Thyroid gland (tissue), 4 donors: Measurements from ENCODE around the gene ZNF462. TPM values are rescaled to one million over a fixed set of nuclear protein-coding genes. Genes with fewer than 3 reads are reported as not detected.

Experiments
- DNase-seq, 2 donors: peaks; one replicate each; pipeline ENCODE4 v3.0.0-alpha.2; 2019
- H3K27ac ChIP-seq, 3 donors: fragments of 200-600 bp; sonication (generic); 1 replicate in 2 of 3; 2 replicates in 1 of 3; pipeline ENCODE4 v1.5.1; 2016 to 2019; ENCODE audit warnings: mild to moderate bottlenecking in 1 of 3, moderate library complexity in 1 of 3
- H3K27me3 ChIP-seq: fragments of 200-600 bp; sonication (generic); one replicate; pipeline ENCODE4 v1.5.1; 2019
- H3K36me3 ChIP-seq, 2 donors: fragments of 200-600 bp; sonication (generic); one replicate each; pipeline ENCODE4 v1.5.1; 2016 to 2019
- H3K4me1 ChIP-seq, 2 donors: fragments of 200-600 bp; sonication (generic); one replicate each; pipeline ENCODE4 v1.5.1; 2017 to 2019
- H3K4me3 ChIP-seq, 3 donors: fragments of 200-600 bp; sonication (generic); replicated peaks in 1 of 3; 1 replicate in 2 of 3; 2 replicates in 1 of 3; pipeline ENCODE4 v1.5.1; 2016; ENCODE audit warnings: mild to moderate bottlenecking in 1 of 3
- H3K9me3 ChIP-seq: fragments of 200-600 bp; sonication (generic); one replicate; pipeline ENCODE4 v1.5.1; 2017
- CTCF ChIP-seq, 6 experiments: fragments of 200-600 bp in 3 of 6; fragments of 450-650 bp in 3 of 6; sonication (generic) in 3 of 6; IDR thresholded peaks; one replicate each; pipeline ENCODE4 v1.5.1; 2016 to 2019; ENCODE audit warnings: antibody characterized with exemption in 6 of 6, mild to moderate bottlenecking in 2 of 6, inconsistent platforms in 1 of 6, moderate library complexity in 1 of 6
- POLR2A ChIP-seq, 2 donors: fragments of 450-650 bp; IDR thresholded peaks; one replicate each; pipeline ENCODE4 v1.6.1; 2017; ENCODE audit warnings: antibody characterized with exemption in 2 of 2, mild to moderate bottlenecking in 2 of 2, moderate library complexity in 1 of 2
- WGBS, 2 donors: methylation state at CpG; one replicate each; pipeline ENCODE4 v1.1.5; 2017; 5-methylcytosine and 5-hydroxymethylcytosine counted together
- intact Hi-C: fragments of 100-400 bp; cut with DNase I; formaldehyde crosslinking; loops from one replicate; pipeline ENCODE4 v1.15.1; 2023
- total RNA-seq, 4 donors: library from RNA; depleted of rRNA; stranded (reverse); fragments of >200 nt; gene quantifications; one replicate each; pipeline ENCODE4 v1.2.3, GENCODE V29; 2016

The ZNF462 gene
- total RNA-seq, 4 donors from 2014 or later = 33.3 to 60.4 (median 46.3) TPM

GRCh38 chr9:106954974-106955850 is 92.2 kb downstream of the ZNF462 start:
- H3K4me3 ChIP-seq = no peak overlapping the region
- H3K27ac ChIP-seq = no peak overlapping the region
- intact Hi-C loops = no loop called here
- no peaks in the 10 kb centered on the region for H3K4me1 ChIP-seq
- no peak for TF ChIP-seq CTCF (IDR thresholded peaks at IDR 0.05)
- no peak for TF ChIP-seq POLR2A (IDR thresholded peaks at IDR 0.05)
- H3K27me3 ChIP-seq = no peaks in the 10 kb centered on the region
- 92 to 97% methylated on average over 3 of the region's 3 CpGs for WGBS, 2 donors
- no peak for DNase-seq
- H3K36me3 ChIP-seq = no peaks in the 10 kb centered on the region
- H3K9me3 ChIP-seq = no peaks in the 10 kb centered on the region

GRCh38 chr9:106956971-106957370 is 94.0 kb downstream of the ZNF462 start:
- intact Hi-C loops = no loop called here
- 81 to 85% methylated on average over 5 of the region's 5 CpGs for WGBS, 2 donors
- no peak for DNase-seq
- TF ChIP-seq CTCF (IDR thresholded peaks at IDR 0.05) (no peak), POLR2A (IDR thresholded peaks at IDR 0.05) (no peak)
- Histone ChIP-seq H3K4me3 (no peak overlapping the region), H3K4me1 (peaks cover 0 to 3% of the 10 kb centered on the region in 2 donors), H3K9me3 (no peaks in the 10 kb centered on the region), H3K27me3 (no peaks in the 10 kb centered on the region), H3K36me3 (no peaks in the 10 kb centered on the region), H3K27ac (no peak overlapping the region)

GRCh38 chr9:106958955-106959657 is 96.1 kb downstream of the ZNF462 start:
- Histone ChIP-seq H3K27me3 (no peaks in the 10 kb centered on the region), H3K4me1 (peaks cover 16 to 23% of the 10 kb centered on the region in 2 donors), H3K9me3 (no peaks in the 10 kb centered on the region), H3K36me3 (no peaks in the 10 kb centered on the region), H3K4me3 (no peak overlapping the region), H3K27ac (no peak overlapping the region)
- TF ChIP-seq CTCF (IDR thresholded peaks at IDR 0.05) (no peak), POLR2A (IDR thresholded peaks at IDR 0.05) (no peak)
- intact Hi-C loops = no loop called here
- no peak for DNase-seq

- no peak overlapping the region for H3K4me3 ChIP-seq
- H3K4me1 ChIP-seq = peaks cover 19 to 23% of the 10 kb centered on the region in 2 donors
- intact Hi-C loops = no loop called here
- H3K9me3 ChIP-seq = no peaks in the 10 kb centered on the region
- H3K27ac ChIP-seq = no peak overlapping the region
- no peak for TF ChIP-seq POLR2A (IDR thresholded peaks at IDR 0.05)
- TF ChIP-seq CTCF (IDR thresholded peaks at IDR 0.05) = no peak
- 81 to 83% methylated on average over 5 of the region's 5 CpGs for WGBS, 2 donors
- DNase-seq = no peak
- no peaks in the 10 kb centered on the region for H3K36me3 ChIP-seq
- no peaks in the 10 kb centered on the region for H3K27me3 ChIP-seq
These were observed 97.3 kb downstream of the ZNF462 start for GRCh38 chr9:106960258-106960657.

- no peaks in the 10 kb centered on the region for H3K36me3 ChIP-seq
- H3K9me3 ChIP-seq = no peaks in the 10 kb centered on the region
- peak overlapping the region; percentile 68 to 88 (median 87) for H3K27ac ChIP-seq
- H3K4me1 ChIP-seq = peaks cover 19 to 25% of the 10 kb centered on the region in 2 donors
- no peaks in the 10 kb centered on the region for H3K27me3 ChIP-seq
- no peak for TF ChIP-seq POLR2A (IDR thresholded peaks at IDR 0.05)
- TF ChIP-seq CTCF (IDR thresholded peaks at IDR 0.05) = no peak
- 90 to 92% methylated on average over 2 of the region's 2 CpGs for WGBS, 2 donors
- no peak for DNase-seq
- intact Hi-C loops = no loop called here
- H3K4me3 ChIP-seq = no peak overlapping the region
These were observed 98.7 kb downstream of the ZNF462 start for GRCh38 chr9:106961623-106962022.
